HG03135 (cell line): ENCODE data around the gene FARS2.
A peak's percentile ranks its signal among the peaks of the same experiment; 100 is the strongest.

Source experiments
- ATAC-seq: cut with Tn5 transposase; IDR thresholded peaks from one replicate; pipeline ENCODE4 v1.9.1; 2021; ENCODE audit warnings: mild to moderate bottlenecking, moderate library complexity; ENCODE audit not compliant: unreplicated experiment

The FARS2 gene

GRCh38 chr6:5710516-5710915, 449.2 kb downstream of the FARS2 start:
- no peak for ATAC-seq

GRCh38 chr6:5710936-5711335, 449.6 kb downstream of the FARS2 start:
- no peak for ATAC-seq

GRCh38 chr6:5712349-5713215, 451.3 kb downstream of the FARS2 start:
- no peak for ATAC-seq

- no peak for ATAC-seq
These were observed 452.2 kb downstream of the FARS2 start for GRCh38 chr6:5713519-5713918.

GRCh38 chr6:5718231-5718947, 457.1 kb downstream of the FARS2 start:
- ATAC-seq = no peak

- peak; percentile 98 for ATAC-seq
These were observed 462.8 kb downstream of the FARS2 start for GRCh38 chr6:5723841-5724691.

- no peak for ATAC-seq
These were observed 463.6 kb downstream of the FARS2 start for GRCh38 chr6:5724911-5725310.

- ATAC-seq = no peak
These were observed 465.8 kb downstream of the FARS2 start for GRCh38 chr6:5726976-5727718.

GRCh38 chr6:5728351-5729079, 467.2 kb downstream of the FARS2 start:
- no peak for ATAC-seq

GRCh38 chr6:5729080-5729434, 467.7 kb downstream of the FARS2 start:
- no peak for ATAC-seq

GRCh38 chr6:5729813-5730517, 468.7 kb downstream of the FARS2 start:
- no peak for ATAC-seq

- no peak for ATAC-seq
These were observed 469.4 kb downstream of the FARS2 start for GRCh38 chr6:5730585-5731263.

- no peak for ATAC-seq
These were observed 470.1 kb downstream of the FARS2 start for GRCh38 chr6:5731435-5731834.

GRCh38 chr6:5732496-5732895, 471.2 kb downstream of the FARS2 start:
- ATAC-seq = no peak

GRCh38 chr6:5736016-5736738, 474.9 kb downstream of the FARS2 start:
- no peak for ATAC-seq

- no peak for ATAC-seq
These were observed 476.1 kb downstream of the FARS2 start for GRCh38 chr6:5737460-5737859.

- ATAC-seq = no peak
These were observed 476.9 kb downstream of the FARS2 start for GRCh38 chr6:5738211-5738610.

- no peak for ATAC-seq
These were observed 483.2 kb downstream of the FARS2 start for GRCh38 chr6:5744497-5744896.
